IMR-90 (cell line): ENCODE results near the gene REPS1. TPM values are rescaled to one million over a fixed set of nuclear protein-coding genes. Genes with fewer than 3 reads are reported as not detected.

ENCODE experiments used
- ATAC-seq: fragments of 200-7000 bp; cut with Tn5 transposase; 2 replicates; pipeline ENCODE4 v1.9.1; 2020; ENCODE audit warnings: low read depth, mild to moderate bottlenecking, moderate library complexity
- BruUV-seq: library from RNA; stranded (reverse); fragments of 400-500 nt; replicated peaks from 2 replicates; lab custom pipeline; 2021; lab: Mats Ljungman, UMichigan
- CTCF ChIA-PET: fragments of 300-600 bp; formaldehyde crosslinking; extraction: SDS; loops from one replicate; lab custom pipeline; 2021; ENCODE audit warnings: antibody characterized with exemption; lab: Yijun Ruan, JAX
- POLR2A ChIA-PET: fragments of 300-600 bp; sonication (Branson Sonifier 250); formaldehyde crosslinking; loops from one replicate; lab custom pipeline; 2022; ENCODE audit warnings: antibody characterized with exemption; ENCODE audit not compliant: unreplicated experiment; lab: Charles Lee
- DNase-seq: peaks from one replicate; pipeline ENCODE4 v3.0.0; 2013
- H2AFZ ChIP-seq: replicated peaks from 2 replicates; pipeline ENCODE3; 2013; ENCODE audit warnings: low read length, mild to moderate bottlenecking; ENCODE audit not compliant: poor library complexity
- H2AK5ac ChIP-seq: 2 replicates; pipeline ENCODE4 v1.6.1; 2013; ENCODE audit warnings: low read depth, low read length, inconsistent platforms
- H2AK9ac ChIP-seq: replicated peaks from 2 replicates; pipeline ENCODE3; 2013; ENCODE audit warnings: mild to moderate bottlenecking, low read depth, low read length, moderate library complexity; ENCODE audit not compliant: poor library complexity
- H2BK120ac ChIP-seq: 2 replicates; pipeline ENCODE4 v1.6.1; 2013; ENCODE audit warnings: low read depth, low read length, inconsistent platforms
- H2BK15ac ChIP-seq: 3 replicates; pipeline ENCODE4 v1.6.1; 2013; ENCODE audit warnings: low read depth, low read length, inconsistent platforms
- H2BK20ac ChIP-seq: 2 replicates; pipeline ENCODE4 v1.6.1; 2013; ENCODE audit warnings: low read depth, mild to moderate bottlenecking, inconsistent platforms, low read length, moderate library complexity
- H2BK5ac ChIP-seq: 2 replicates; pipeline ENCODE4 v1.6.1; 2013; ENCODE audit warnings: mild to moderate bottlenecking, low read depth, low read length, inconsistent platforms; ENCODE audit not compliant: poor library complexity, severe bottlenecking
- H3K14ac ChIP-seq: replicated peaks from 2 replicates; pipeline ENCODE4 v1.6.1; 2013; ENCODE audit warnings: low read depth, low read length, inconsistent platforms
- H3K18ac ChIP-seq: 2 replicates; pipeline ENCODE4 v1.6.1; 2013; ENCODE audit warnings: low read depth, low read length, control low read depth
- H3K23ac ChIP-seq: 2 replicates; pipeline ENCODE4 v1.6.1; 2013; ENCODE audit warnings: low read depth, low read length, inconsistent platforms
- H3K27ac ChIP-seq: 2 replicates; pipeline ENCODE4 v1.5.1; 2013; ENCODE audit warnings: mild to moderate bottlenecking, control low read depth, low read length; ENCODE audit not compliant: insufficient read depth
- H3K27me3 ChIP-seq: 2 replicates; pipeline ENCODE4 v1.6.1; 2013; ENCODE audit warnings: low read length; ENCODE audit not compliant: control insufficient read depth, insufficient read depth
- H3K36me3 ChIP-seq: 2 replicates; pipeline ENCODE4 v1.6.1; 2013; ENCODE audit warnings: low read length, mixed read lengths; ENCODE audit not compliant: control insufficient read depth, insufficient read depth
- H3K4ac ChIP-seq: 2 replicates; pipeline ENCODE4 v1.6.1; 2013; ENCODE audit warnings: low read depth, low read length, inconsistent platforms
- H3K4me1 ChIP-seq: 2 replicates; pipeline ENCODE4 v1.6.1; 2013; ENCODE audit warnings: low read length, mixed read lengths; ENCODE audit not compliant: control insufficient read depth, insufficient read depth
- H3K4me2 ChIP-seq: 2 replicates; pipeline ENCODE4 v1.6.1; 2013; ENCODE audit warnings: low read depth, mild to moderate bottlenecking, control low read depth, low read length, moderate library complexity
- H3K4me3 ChIP-seq: 2 replicates; pipeline ENCODE4 v1.5.1; 2013; ENCODE audit warnings: low read depth, mild to moderate bottlenecking, control low read depth, low read length, moderate library complexity; ENCODE audit not compliant: insufficient read depth
- H3K56ac ChIP-seq: 2 replicates; pipeline ENCODE4 v1.6.1; 2013; ENCODE audit warnings: low read length, inconsistent platforms; ENCODE audit not compliant: insufficient read depth; ENCODE audit errors: extremely low read depth
- H3K79me1 ChIP-seq, 2 experiments: 2 replicates each; pipeline ENCODE4 v1.6.1; 2013; ENCODE audit warnings: low read length in 2 of 2, inconsistent platforms in 1 of 2, low read depth in 1 of 2
- H3K9ac ChIP-seq: 2 replicates; pipeline ENCODE4 v1.6.1; 2013; ENCODE audit warnings: low read depth, low read length, control low read depth
- H3K9me1 ChIP-seq: 2 replicates; pipeline ENCODE4 v1.6.1; 2013; ENCODE audit warnings: low read length, inconsistent platforms; ENCODE audit not compliant: insufficient read depth
- H3K9me3 ChIP-seq: 2 replicates; pipeline ENCODE4 v1.6.1; 2013; ENCODE audit warnings: low read length; ENCODE audit not compliant: control insufficient read depth, insufficient read depth
- H4K20me1 ChIP-seq: 2 replicates; pipeline ENCODE4 v1.6.1; 2013; ENCODE audit warnings: low read length, inconsistent platforms; ENCODE audit not compliant: insufficient read depth
- H4K5ac ChIP-seq: 2 replicates; pipeline ENCODE4 v1.6.1; 2013; ENCODE audit warnings: mild to moderate bottlenecking, low read depth, low read length, control low read depth
- H4K8ac ChIP-seq, 2 experiments: 2 replicates each; pipeline ENCODE4 v1.6.1; 2013; ENCODE audit warnings: low read depth in 2 of 2, low read length in 2 of 2, control low read depth in 1 of 2, inconsistent platforms in 1 of 2
- H4K91ac ChIP-seq: 2 replicates; pipeline ENCODE4 v1.6.1; 2013; ENCODE audit warnings: low read depth, low read length, inconsistent platforms; ENCODE audit not compliant: insufficient read depth
- CHD1 ChIP-seq: IDR thresholded peaks from 2 replicates; pipeline ENCODE4 v1.6.1; 2012; ENCODE audit warnings: low read depth, low read length, improper control_type of control experiment
- FOS ChIP-seq: fragments of 150-350 bp; IDR thresholded peaks from 2 replicates; pipeline ENCODE4 v1.6.1; 2016; ENCODE audit warnings: low read depth, low read length
- MAFK ChIP-seq: IDR thresholded peaks from 2 replicates; pipeline ENCODE4 v1.6.1; 2012; ENCODE audit warnings: low read depth, low read length, improper control_type of control experiment
- RAD21 ChIP-seq: IDR thresholded peaks from 2 replicates; pipeline ENCODE4 v1.6.1; 2012; ENCODE audit warnings: low read length, improper control_type of control experiment
- WGBS, 2 experiments: methylation state at CpG; one replicate each; pipeline versions ENCODE4 v1.1.5 to v1.1.7; 2013; ENCODE audit warnings: missing lambda C conversion rate in 2 of 2; ENCODE audit not compliant: insufficient read length in 1 of 2; ENCODE audit errors: extremely low coverage in 2 of 2; 5-methylcytosine and 5-hydroxymethylcytosine counted together
- dilution Hi-C: fragments of 300-500 bp; cut with HindIII; formaldehyde crosslinking; loops from one replicate; pipeline ENCODE4 v1.14.3; 2018; ENCODE audit warnings: low sequenced_read_pairs; ENCODE audit not compliant: unreplicated experiment
- in situ Hi-C: fragments of 300-500 bp; cut with MboI; formaldehyde crosslinking; loops from 3 replicates; pipeline ENCODE4 v1.14.3; 2019; ENCODE audit warnings: low sequenced_read_pairs, inconsistent platforms, mixed read lengths
- intact Hi-C: fragments of 100-400 bp; cut with micrococcal nuclease; formaldehyde crosslinking; loops from 2 replicates; pipeline ENCODE4 v1.10.0; 2022
- polyA plus RNA-seq, 3 experiments: library from polyadenylated mRNA; depleted of rRNA; stranded (reverse); fragments of >200 nt; gene quantifications; 2 replicates each; pipeline ENCODE4 v1.2.3, GENCODE V29; 2012; ENCODE audit warnings: low replicate concordance in 1 of 3
- total RNA-seq: library from RNA; depleted of rRNA; stranded (reverse); fragments of >200 nt; gene quantifications from 2 replicates; pipeline ENCODE4 v1.2.3, GENCODE V29; 2012
- TF ChIP-seq, protein P1 (sequence below): fragments of 150-350 bp; IDR thresholded peaks from 2 replicates; pipeline ENCODE4 v1.6.1; 2016; ENCODE audit warnings: low read depth, mild to moderate bottlenecking, low read length, moderate library complexity, borderline replicate concordance

The REPS1 gene
- total and polyA plus RNA-seq, 2 of the 4 experiments (the other 2 are of a cell fraction): 21.9 to 24.2 TPM

DNA sequence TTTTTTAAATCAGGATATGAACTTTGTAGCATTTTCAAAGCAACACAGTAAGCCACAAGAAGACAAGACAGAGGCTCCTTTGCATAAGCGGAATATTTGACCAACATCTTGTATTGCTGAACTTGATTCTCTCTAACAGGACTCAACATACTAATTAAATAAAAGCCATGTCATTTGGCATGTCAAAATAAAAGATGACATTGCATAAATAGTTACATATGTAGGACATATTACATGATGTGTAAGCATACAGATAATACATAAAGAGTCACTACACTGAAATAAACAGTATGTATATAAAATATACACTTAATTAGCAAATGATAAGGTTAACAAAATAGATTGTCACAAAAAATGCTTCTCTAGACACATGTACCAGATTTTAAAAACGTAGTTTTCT is 62.2 kb downstream of the REPS1 start:
- WGBS, 2 experiments: 100% methylated on average over 1 of the region's 2 CpGs; no CpG with 5 or more reads in 1 of the 2 experiments
- peak; percentile 56 for TF ChIP-seq MAFK
- no peak for TF ChIP-seq CHD1
- TF ChIP-seq RAD21: no peak
- TF ChIP-seq FOS: no peak
- TF ChIP-seq, protein P1, sequence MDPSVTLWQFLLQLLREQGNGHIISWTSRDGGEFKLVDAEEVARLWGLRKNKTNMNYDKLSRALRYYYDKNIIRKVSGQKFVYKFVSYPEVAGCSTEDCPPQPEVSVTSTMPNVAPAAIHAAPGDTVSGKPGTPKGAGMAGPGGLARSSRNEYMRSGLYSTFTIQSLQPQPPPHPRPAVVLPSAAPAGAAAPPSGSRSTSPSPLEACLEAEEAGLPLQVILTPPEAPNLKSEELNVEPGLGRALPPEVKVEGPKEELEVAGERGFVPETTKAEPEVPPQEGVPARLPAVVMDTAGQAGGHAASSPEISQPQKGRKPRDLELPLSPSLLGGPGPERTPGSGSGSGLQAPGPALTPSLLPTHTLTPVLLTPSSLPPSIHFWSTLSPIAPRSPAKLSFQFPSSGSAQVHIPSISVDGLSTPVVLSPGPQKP: no peak

More for the DNA sequence above, 62.2 kb downstream of the REPS1 start:
- Histone ChIP-seq H3K9me1 (no peaks in the 10 kb centered on the region), H3K56ac (no peak overlapping the region), H2BK20ac (no peak overlapping the region), H3K4me1 (no peaks in the 10 kb centered on the region), H2AFZ (no peak overlapping the region), H3K9me3 (no peaks in the 10 kb centered on the region), H2AK9ac (no peak overlapping the region), H2BK120ac (no peak overlapping the region), H3K27ac (no peak overlapping the region), H4K20me1 (no peaks in the 10 kb centered on the region), H3K4ac (no peak overlapping the region), H4K91ac (no peak overlapping the region), H2BK5ac (no peak overlapping the region), H2AK5ac (no peak overlapping the region), H3K27me3 (no peaks in the 10 kb centered on the region), H4K8ac (no peak overlapping the region), H3K36me3 (peaks cover 2% of the 10 kb centered on the region; the same call in 1 of the 2 replicates), H3K14ac (no peak overlapping the region), H3K79me1 (no peaks in the 10 kb centered on the region; a peak in 1 of 4 replicates), H3K9ac (no peak overlapping the region), H3K18ac (no peak overlapping the region), H2BK15ac (no peak overlapping the region), H3K4me3 (no peak overlapping the region), H3K4me2 (no peak overlapping the region), H3K23ac (no peak overlapping the region), H4K5ac (no peak overlapping the region)
- POLR2A ChIA-PET: no interaction called here
- DNase-seq (no peak), ATAC-seq (no peak)
- intact Hi-C loops (no loop called here), in situ Hi-C loops (no loop called here), dilution Hi-C loops (no loop called here)
- CTCF ChIA-PET: no interaction called here
- BruUV-seq: no TSS peak
